Stimulated activated CD8-positive, alpha-beta memory T cell treated with anti-CD3 and anti-CD28 coated beads, Interleukin-12 subunit alpha, Interleukin-12 subunit beta, amount 100 ng/mL, for 24 hours (primary cell): ENCODE measurements around the gene TTI1.

Experiments used
- DNase-seq: peaks from one replicate; pipeline ENCODE4 v3.0.0-alpha.2; 2020; ENCODE audit errors: extremely low read depth

The TTI1 gene

DNA sequence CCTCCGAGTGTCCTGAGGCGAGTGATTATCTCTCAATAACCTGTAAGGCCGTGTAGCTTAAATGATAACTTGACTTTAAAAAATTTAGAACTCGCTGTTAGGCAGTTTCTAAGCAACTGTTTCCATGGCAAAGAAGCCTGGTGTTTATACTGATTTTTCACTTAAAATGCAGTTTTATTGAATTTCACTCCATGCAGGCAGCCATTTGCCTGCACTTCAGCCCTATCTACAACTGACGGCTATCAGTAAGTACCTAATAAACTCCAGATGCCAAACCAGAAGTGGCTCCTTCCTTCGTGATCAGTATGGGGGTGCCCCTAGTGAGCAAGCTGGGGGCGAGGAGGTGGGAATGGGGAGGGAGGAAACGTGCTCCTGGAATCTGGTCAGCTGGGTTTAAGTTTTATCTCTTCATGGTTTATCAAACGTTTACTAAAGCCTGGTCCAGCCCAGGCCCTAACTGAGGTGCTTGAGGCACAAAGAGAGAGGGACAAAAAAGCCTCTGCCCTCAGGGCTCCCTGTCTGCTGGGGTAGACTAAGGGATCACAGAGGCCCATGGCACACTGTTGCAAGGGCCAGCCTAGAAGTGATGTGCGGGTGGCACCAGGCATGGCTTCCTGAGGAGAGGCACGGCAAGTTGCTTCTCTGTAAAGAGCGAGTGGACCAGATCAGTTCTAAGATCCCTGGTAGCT, 45.5 kb downstream of the TTI1 start:
- DNase-seq, result no peak

GRCh38 chr20:37986873-37987601, 46.2 kb downstream of the TTI1 start:
- no peak for DNase-seq

GRCh38 chr20:37986044-37986858, 47.0 kb downstream of the TTI1 start:
- DNase-seq, result no peak

DNA sequence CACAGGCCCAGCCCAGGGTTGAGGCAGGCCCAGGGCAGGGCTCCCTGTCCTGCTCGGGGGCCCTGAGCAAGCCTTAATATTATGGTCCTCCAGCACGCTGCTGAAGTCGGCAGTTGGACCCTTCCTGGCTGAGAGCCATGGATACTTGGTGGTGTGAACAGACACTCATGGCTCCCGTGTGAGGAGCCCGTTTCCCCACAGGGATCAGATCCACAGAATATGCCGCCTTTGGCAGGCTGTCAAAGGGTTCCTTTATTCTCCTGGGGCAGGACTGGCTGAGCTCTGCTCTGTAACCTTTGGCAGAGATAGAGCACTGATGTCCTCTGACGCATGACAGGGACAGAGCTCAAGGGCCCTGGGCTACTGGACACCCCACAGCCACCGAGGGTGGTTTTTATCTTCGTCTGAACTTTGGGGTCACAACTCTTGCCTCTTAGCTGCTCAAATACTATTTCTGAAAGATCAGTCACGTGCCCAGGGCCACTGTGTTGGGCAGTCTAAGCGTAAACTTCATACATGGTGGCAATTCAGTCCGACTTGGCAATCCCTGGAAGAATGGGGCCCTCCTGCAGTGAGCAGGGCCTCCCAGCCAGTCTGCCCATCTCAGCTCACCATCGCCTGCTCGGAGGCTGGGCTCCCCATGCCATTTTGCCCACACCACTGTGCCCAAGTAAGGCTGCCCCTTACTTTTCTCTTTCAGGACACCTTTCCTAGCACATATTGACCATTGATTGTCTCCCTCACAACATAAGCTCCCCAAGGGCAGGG, 49.1 kb downstream of the TTI1 start:
- DNase-seq, result no peak

GRCh38 chr20:37983286-37983685, 50.0 kb downstream of the TTI1 start:
- DNase-seq, result no peak

GRCh38 chr20:37981568-37981967, 51.7 kb downstream of the TTI1 start:
- no peak for DNase-seq

DNA sequence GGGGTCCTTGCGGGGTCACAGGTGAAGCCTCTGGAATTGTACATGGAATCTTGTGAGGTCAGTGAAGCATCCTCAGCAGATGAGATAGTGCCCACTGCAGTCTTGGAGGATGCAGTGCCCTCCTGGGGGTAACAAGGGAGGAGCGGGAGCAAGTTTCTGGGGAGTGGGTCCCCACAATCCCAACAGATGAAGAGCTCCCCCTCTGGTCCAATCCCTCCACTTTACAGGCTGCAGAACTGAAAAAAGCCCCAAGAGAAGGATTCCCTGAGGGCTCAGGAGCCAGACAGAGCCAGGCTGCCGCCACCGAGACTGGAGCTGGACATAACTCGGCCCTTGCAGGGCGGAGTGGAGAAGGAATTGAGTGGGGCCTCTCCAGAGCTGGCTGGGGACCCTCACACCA, 52.4 kb downstream of the TTI1 start:
- no peak for DNase-seq

DNA sequence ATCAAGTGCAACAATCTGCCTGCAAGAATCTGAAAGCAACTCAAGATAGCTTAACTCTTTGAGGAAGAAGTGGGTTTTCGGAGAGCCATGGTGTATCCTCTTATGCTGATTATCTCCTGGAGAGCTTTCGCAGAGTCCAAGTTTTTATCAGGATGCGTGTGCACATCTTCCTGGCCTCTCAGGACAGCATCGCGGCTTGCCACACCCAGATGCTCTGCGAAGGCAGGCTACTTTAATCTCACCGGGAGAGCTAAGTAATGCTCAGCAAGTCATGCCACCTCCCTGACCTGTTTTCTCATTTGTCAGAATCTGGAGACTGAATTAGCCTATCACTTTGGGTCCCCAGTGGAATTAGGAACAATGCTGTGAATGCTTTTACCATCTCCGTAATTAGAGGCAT, 52.9 kb downstream of the TTI1 start:
- DNase-seq, result no peak

DNA sequence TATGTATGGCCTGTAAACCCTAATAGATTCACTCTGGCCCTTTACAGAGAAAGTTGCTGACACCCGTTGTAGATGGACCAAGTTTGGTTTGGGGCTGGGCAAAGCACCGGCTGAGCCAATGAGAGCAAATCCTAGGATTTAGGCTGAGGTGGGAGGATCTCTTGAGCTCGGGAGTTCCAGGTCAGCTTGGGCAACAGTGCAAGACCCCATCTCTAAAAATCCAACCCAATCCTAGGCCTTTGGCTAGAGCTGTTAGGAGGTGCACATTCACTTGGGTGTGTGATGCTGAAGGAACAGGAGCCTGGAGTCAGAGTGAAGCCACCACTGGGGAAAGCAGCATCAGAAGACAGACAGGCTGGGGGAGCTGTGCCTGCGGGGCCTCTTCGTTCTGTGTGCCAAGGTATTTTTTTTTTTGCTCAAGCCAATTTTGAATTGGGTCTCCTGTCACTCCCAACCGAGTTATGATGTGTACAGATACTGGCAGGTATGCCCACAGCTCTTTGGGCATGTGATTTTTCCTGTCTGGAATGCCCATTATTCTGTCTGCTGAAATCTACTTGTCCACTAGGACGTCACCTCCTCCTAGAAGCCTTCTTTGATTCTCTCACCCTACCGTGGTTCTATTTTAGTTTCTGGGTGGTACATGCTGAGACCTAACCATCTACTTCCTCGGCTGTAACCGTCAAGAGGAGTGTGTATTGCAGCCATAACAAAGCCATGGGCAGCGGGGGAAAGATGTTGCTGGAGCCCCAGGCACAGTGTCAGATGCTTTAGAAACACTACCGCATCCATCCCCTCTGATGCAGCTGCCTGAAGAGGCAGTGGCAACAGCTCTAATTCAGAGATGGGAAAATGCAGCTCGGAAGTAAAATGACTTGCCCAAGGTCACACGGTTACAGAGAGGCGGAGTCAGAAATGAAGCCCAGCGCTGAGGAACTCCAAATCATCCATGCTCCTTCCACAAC, 54.0 kb downstream of the TTI1 start:
- DNase-seq, result no peak

DNA sequence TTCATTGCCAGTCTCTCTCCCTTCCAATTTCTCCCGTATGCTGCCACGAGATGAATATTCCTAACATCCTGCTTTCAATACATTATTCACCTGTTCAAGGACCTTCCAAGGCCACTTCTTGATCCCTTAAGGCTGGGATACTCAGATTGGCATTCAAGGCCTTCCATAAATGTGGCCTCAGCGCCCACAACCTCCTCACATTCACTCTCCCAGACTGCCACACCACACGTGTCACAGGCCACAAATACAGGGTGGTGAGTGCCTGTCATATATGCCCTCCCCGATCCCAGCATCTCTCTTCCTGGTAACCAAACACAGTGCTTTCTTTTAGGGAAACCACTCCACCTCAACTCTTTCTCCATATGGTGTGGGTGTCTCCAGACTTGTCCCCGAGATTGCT, 55.5 kb downstream of the TTI1 start:
- no peak for DNase-seq

GRCh38 chr20:37977338-37977737, 55.9 kb downstream of the TTI1 start:
- no peak for DNase-seq

DNA sequence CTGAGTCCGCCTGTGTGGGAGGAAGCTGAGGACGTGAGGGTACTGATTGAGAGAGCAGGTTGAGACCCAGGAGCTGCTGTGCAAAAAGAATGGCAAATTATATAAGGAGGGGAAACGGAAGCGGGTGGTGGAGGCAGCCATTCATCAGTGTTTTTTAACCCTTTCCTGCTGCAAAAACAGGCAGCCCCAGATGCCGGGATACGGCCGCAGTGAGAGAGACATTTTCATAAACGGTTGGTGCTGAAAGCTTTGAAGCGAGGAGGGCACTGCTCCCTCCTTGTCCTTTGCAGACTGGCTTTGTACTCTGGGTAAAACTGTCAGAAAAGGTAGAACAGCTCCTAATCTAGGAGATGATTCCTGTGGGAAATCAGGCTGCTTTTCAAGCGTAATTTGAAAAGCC, 56.4 kb downstream of the TTI1 start:
- DNase-seq, result no peak

DNA sequence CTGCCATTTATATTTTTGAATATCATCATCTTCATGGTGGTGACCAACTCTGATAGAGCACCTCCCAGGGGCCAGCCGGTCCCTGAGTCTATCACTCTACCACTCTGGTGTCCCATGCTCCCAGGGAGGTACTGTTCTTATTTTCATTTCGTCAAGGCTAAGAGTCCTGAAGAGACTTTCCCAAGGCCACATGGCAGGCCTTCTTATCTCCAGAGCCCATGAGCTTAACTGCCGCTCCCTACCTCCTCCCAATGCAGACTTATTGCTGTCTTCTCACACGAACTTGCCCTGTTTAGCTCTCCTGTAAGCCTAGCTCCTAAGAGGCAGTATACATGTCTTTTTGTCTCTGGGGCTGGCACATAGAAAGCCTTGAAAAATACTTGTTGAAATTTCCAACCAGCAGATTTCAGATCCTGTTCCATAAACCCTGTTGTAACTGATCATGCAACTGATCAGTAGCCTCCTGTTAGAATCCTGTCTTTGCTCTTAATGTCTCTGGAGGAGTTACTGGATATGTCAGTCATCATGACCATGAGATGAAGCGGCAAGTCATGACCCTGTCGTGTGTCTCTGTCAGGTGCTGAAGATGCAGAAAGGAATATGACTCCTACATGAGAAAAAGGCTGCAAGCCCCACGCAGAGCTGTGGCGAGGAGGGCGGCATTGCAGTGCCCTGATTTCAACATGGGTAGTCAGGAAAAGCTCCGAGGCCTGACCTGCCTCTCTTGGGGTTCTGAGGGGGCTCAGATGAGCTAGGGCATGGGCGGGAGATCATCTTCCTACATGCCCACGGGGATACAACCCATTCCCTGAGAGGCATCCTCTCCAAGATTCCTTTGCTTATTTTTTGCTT, 60.0 kb downstream of the TTI1 start:
- no peak for DNase-seq

DNA sequence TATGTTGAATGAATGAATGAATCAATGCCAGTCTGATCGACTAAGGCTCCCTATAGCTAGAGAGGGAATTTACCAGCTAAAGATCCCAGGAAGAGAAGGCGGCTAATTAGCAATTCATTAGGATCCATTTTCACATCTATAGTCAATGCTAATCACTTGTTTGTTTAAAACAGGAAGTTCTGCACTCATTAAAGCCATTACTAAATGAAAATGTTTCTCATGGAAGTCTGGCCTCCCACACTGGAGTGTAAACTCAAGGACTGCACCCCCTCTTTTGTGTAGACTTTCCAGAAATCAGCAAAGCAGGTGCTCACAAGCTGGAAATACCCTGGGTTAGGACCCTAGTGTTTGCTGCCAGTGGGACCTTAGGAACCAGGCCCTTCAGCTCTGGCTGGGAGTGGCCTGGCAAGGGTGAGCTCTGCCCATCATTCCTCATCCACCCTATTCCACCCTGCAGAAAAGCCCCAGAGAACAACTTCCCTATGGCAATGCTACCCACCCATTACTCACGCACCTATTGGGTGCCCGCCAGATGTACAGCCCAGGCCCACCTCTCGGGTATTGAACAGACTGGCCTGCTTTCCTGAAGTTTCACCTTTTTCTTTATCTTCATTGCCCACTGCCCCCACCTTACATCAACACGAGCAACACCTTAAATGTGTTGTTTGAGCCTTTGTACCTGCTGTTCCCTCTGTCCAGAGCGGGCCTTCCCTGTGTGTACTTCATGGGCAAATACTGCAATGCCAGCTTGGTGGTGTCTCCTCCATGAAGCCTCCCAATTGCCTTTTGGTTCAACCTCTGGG, 60.8 kb downstream of the TTI1 start:
- DNase-seq, result no peak

- no peak for DNase-seq
Observed at GRCh38 chr20:37971561-37972127, 61.6 kb downstream of the TTI1 start.

GRCh38 chr20:37970856-37971245, 62.4 kb downstream of the TTI1 start:
- no peak for DNase-seq

DNA sequence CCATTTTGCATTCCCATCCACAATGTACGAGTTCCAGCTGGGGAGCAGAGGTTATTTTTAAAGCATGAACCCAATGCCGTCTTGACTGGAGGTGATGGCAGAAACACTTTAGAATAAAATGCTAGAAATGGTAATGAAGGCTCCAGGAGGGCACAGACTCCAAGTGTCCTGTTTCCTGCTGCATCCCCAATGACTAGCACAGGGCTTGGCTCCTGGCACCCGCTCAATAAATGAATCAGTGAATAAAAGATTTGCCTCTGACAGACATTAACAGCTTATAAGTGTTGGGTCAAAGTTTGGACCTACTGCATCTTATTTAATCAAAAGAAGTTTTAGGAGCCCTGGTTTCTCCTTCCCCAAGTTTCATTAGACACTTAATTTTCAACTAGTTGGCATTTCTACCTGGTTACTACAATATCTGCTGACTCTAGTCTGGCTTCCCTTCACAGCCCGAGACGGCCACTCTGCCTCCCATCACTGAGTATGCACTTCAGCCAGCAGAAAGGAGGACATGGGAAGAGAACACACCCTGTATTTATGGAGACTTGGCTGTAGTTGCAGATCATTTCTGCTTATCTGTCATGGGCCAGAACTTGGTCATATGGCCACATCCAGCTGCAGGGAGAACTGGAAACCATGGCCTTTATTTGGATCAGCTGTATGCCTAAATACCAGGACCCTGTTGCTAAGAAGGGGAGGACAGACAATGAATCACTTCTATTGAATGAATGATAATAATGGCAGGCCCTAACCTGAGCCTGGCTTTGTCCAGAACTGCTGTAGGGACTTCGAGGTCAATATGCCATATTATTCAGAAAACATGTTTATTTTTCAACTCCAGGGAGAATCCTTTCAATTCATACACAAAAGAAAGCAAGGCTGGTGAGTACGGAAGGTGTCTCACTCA, 63.1 kb downstream of the TTI1 start:
- DNase-seq, result no peak
